NCI-H2029 treated with DMSO at 0.1 percent for 48 hours (cell line): Measurements from ENCODE around the gene AGFG2.
"Not testable (repeated sequence)": the region's sequence is repeated elsewhere in the genome, so short reads cannot be mapped to it uniquely, and the experiment has no call there.

Source experiments
- DNase-seq: peaks from one replicate; lab custom pipeline; 2025; lab: John Stamatoyannopoulos, UW

The AGFG2 gene

GRCh38 chr7:100520138-100520537 is 18.9 kb upstream of the AGFG2 start:
- no peak for DNase-seq

- no peak for DNase-seq
Measured at GRCh38 chr7:100521076-100521475, 17.9 kb upstream of the AGFG2 start.

- not testable (repeated sequence) for DNase-seq
Measured at GRCh38 chr7:100521909-100522593, 17.0 kb upstream of the AGFG2 start.

GRCh38 chr7:100523192-100523591 is 15.8 kb upstream of the AGFG2 start:
- not testable (repeated sequence) for DNase-seq

GRCh38 chr7:100528108-100528866 is 10.7 kb upstream of the AGFG2 start:
- DNase-seq: not testable (repeated sequence)

GRCh38 chr7:100532165-100533022 is 6.6 kb upstream of the AGFG2 start:
- DNase-seq: no peak

GRCh38 chr7:100535982-100536381 is 3.0 kb upstream of the AGFG2 start:
- DNase-seq: not testable (repeated sequence)

GRCh38 chr7:100536695-100537094 is 2.3 kb upstream of the AGFG2 start:
- not testable (repeated sequence) for DNase-seq

- no peak for DNase-seq
Measured at GRCh38 chr7:100538348-100538653, 702 bp upstream of the AGFG2 start.

- DNase-seq: no peak
Measured at GRCh38 chr7:100539436-100540006, 518 bp downstream of the AGFG2 start.

GRCh38 chr7:100540073-100540723 is 1.2 kb downstream of the AGFG2 start:
- DNase-seq: no peak

- DNase-seq: not testable (repeated sequence)
Measured at GRCh38 chr7:100541309-100541708, 2.3 kb downstream of the AGFG2 start.

- DNase-seq: no peak
Measured at GRCh38 chr7:100543586-100543985, 4.6 kb downstream of the AGFG2 start.

GRCh38 chr7:100544386-100544785 is 5.4 kb downstream of the AGFG2 start:
- DNase-seq: no peak

GRCh38 chr7:100544967-100545359 is 6.0 kb downstream of the AGFG2 start:
- DNase-seq: no peak

- peak; percentile 44 for DNase-seq
Measured at GRCh38 chr7:100545360-100546128, 6.5 kb downstream of the AGFG2 start.

GRCh38 chr7:100546129-100546925 is 7.3 kb downstream of the AGFG2 start:
- DNase-seq: peak; percentile 92

GRCh38 chr7:100546926-100547800 is 8.2 kb downstream of the AGFG2 start:
- DNase-seq: peak; percentile 92

- DNase-seq: peak; percentile 85
Measured at GRCh38 chr7:100547872-100548271, 8.9 kb downstream of the AGFG2 start.
